Lower lobe of right lung (tissue), 2 donors: ENCODE results near the gene PTPRG. TPM values are rescaled to one million over a fixed set of nuclear protein-coding genes. Genes with fewer than 3 reads are reported as not detected.

Source experiments
- ATAC-seq, 2 donors: fragments of 200-7000 bp; cut with Tn5 transposase; one replicate each; pipeline ENCODE4 v1.9.1; 2020 to 2022; ENCODE audit warnings: mild to moderate bottlenecking in 2 of 2, moderate library complexity in 2 of 2
- DNase-seq: peaks from one replicate; pipeline ENCODE4 v3.0.0-alpha.2; 2020
- H3K27ac ChIP-seq: fragments of 200-600 bp; one replicate; pipeline ENCODE4 v1.8.0; 2022
- H3K27me3 ChIP-seq: fragments of 200-600 bp; one replicate; pipeline ENCODE4 v1.8.0; 2022; ENCODE audit warnings: low read depth
- H3K36me3 ChIP-seq: fragments of 200-600 bp; one replicate; pipeline ENCODE4 v1.8.0; 2022; ENCODE audit warnings: mild to moderate bottlenecking
- H3K4me1 ChIP-seq: fragments of 200-600 bp; one replicate; pipeline ENCODE4 v1.8.0; 2022
- H3K4me3 ChIP-seq: fragments of 200-600 bp; one replicate; pipeline ENCODE4 v1.8.0; 2022; ENCODE audit warnings: mild to moderate bottlenecking
- H3K9me3 ChIP-seq: fragments of 200-600 bp; one replicate; pipeline ENCODE4 v1.8.0; 2022
- intact Hi-C: fragments of 100-400 bp; cut with DNase I; formaldehyde crosslinking; loops from one replicate; pipeline ENCODE4 v1.11.0; 2022
- total RNA-seq: library from RNA; stranded (reverse); fragmentation: NEBNext Ultra II Directional; extraction: Animal tissue kit (Norgen Biotek cat#: 25700); gene quantifications from one replicate; pipeline ENCODE4 v1.2.1, GENCODE V29; 2021
- TF ChIP-seq, protein P1 (sequence below): fragments of 200-600 bp; IDR thresholded peaks from one replicate; pipeline ENCODE4 v1.8.0; 2022; ENCODE audit warnings: antibody characterized with exemption, mild to moderate bottlenecking
- donor health status: DM: no; HTN: yes; CAD: no; lungs with severe emphysema.

PTPRG gene
- total RNA-seq, 1 donor from 2014 or later = 67.6 TPM

- Histone ChIP-seq H3K27me3 (no peaks in the 10 kb centered on the region), H3K4me3 (no peak overlapping the region)
- ATAC-seq = no peak
Measured at GRCh38 chr3:61617651-61618050, 56.3 kb downstream of the PTPRG start.

GRCh38 chr3:61618231-61618630 is 56.9 kb downstream of the PTPRG start:
- ATAC-seq (no peak), DNase-seq (no peak)
- no peak overlapping the region for H3K4me3 ChIP-seq
- no peaks in the 10 kb centered on the region for H3K27me3 ChIP-seq
- H3K4me1 ChIP-seq = peaks cover 14% of the 10 kb centered on the region
- no peak overlapping the region for H3K27ac ChIP-seq
- no peaks in the 10 kb centered on the region for H3K9me3 ChIP-seq
- TF ChIP-seq, protein P1, sequence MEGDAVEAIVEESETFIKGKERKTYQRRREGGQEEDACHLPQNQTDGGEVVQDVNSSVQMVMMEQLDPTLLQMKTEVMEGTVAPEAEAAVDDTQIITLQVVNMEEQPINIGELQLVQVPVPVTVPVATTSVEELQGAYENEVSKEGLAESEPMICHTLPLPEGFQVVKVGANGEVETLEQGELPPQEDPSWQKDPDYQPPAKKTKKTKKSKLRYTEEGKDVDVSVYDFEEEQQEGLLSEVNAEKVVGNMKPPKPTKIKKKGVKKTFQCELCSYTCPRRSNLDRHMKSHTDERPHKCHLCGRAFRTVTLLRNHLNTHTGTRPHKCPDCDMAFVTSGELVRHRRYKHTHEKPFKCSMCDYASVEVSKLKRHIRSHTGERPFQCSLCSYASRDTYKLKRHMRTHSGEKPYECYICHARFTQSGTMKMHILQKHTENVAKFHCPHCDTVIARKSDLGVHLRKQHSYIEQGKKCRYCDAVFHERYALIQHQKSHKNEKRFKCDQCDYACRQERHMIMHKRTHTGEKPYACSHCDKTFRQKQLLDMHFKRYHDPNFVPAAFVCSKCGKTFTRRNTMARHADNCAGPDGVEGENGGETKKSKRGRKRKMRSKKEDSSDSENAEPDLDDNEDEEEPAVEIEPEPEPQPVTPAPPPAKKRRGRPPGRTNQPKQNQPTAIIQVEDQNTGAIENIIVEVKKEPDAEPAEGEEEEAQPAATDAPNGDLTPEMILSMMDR = no peak
- intact Hi-C loops = no loop called here
- no peaks in the 10 kb centered on the region for H3K36me3 ChIP-seq

More at GRCh38 chr3:61617651-61618050, 56.3 kb downstream of the PTPRG start:
- Histone ChIP-seq H3K9me3 (no peaks in the 10 kb centered on the region), H3K4me1 (peaks cover 14% of the 10 kb centered on the region), H3K36me3 (no peaks in the 10 kb centered on the region), H3K27ac (no peak overlapping the region)
- TF ChIP-seq, protein P1 = no peak
- intact Hi-C loops = no loop called here
- no peak for DNase-seq

DNA sequence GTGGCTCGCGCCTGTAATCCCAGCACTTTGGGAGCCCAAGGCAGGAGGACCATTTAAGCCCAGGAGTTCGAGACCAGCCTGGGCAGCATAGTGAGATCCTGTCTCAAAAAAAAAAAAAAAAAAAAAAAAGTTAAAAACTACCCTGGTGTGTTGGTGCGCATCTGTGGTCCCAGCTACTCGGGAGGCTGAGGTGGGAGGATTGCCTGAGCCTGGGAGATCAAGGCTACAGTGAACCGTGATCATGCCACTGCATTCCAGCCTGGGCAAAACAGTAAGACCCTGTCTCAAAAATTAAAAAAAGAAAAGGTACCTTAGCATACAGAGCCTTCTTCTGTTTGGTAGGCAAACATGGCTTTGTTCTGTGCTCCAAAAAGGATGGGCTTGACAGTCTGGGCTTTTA is 57.5 kb downstream of the PTPRG start:
- H3K4me1 ChIP-seq = peaks cover 14% of the 10 kb centered on the region
- no peak overlapping the region for H3K4me3 ChIP-seq
- H3K9me3 ChIP-seq = no peaks in the 10 kb centered on the region
- DNase-seq = no peak
- TF ChIP-seq, protein P1 = no peak
- no peaks in the 10 kb centered on the region for H3K27me3 ChIP-seq
- intact Hi-C loops = no loop called here
- ATAC-seq = no peak
- H3K27ac ChIP-seq = no peak overlapping the region
- no peaks in the 10 kb centered on the region for H3K36me3 ChIP-seq

- Histone ChIP-seq H3K4me3 (no peak overlapping the region), H3K27ac (no peak overlapping the region), H3K27me3 (no peaks in the 10 kb centered on the region), H3K9me3 (no peaks in the 10 kb centered on the region), H3K36me3 (no peaks in the 10 kb centered on the region), H3K4me1 (peaks cover 14% of the 10 kb centered on the region)
- intact Hi-C loops = no loop called here
- DNase-seq (no peak), ATAC-seq (no peak)
- TF ChIP-seq, protein P1 = no peak
Measured at GRCh38 chr3:61620073-61620472, 58.7 kb downstream of the PTPRG start.

GRCh38 chr3:61624300-61624699 is 62.9 kb downstream of the PTPRG start:
- Histone ChIP-seq H3K36me3 (no peaks in the 10 kb centered on the region), H3K27me3 (no peaks in the 10 kb centered on the region), H3K4me3 (no peak overlapping the region), H3K9me3 (no peaks in the 10 kb centered on the region), H3K27ac (no peak overlapping the region), H3K4me1 (peaks cover 22% of the 10 kb centered on the region)
- no peak for DNase-seq
- TF ChIP-seq, protein P1 = no peak
- intact Hi-C loops = no loop called here
- no peak for ATAC-seq

DNA sequence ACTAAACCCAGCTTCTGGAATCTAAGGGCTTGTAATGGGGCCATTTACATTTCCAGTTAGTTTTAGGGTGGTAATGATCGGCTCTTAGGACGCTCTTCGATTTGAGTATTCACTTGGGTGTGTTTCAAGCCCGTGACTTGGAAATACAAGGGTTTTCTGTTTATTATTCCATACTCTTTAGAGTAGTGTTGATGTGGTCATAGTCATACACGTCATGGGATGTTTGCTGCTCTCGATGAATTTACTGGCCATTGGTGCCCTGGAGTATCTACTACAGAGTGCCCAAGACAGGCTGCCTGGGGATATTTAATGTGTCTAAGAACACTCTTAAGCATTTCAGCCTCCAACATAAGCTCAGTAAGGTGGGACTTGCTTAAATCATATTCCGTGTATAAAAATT is 64.1 kb downstream of the PTPRG start:
- Histone ChIP-seq H3K4me3 (no peak overlapping the region), H3K36me3 (no peaks in the 10 kb centered on the region), H3K9me3 (no peaks in the 10 kb centered on the region), H3K27ac (no peak overlapping the region), H3K27me3 (no peaks in the 10 kb centered on the region), H3K4me1 (peaks cover 33% of the 10 kb centered on the region)
- no peak for ATAC-seq
- TF ChIP-seq, protein P1 = no peak
- no peak for DNase-seq
- intact Hi-C loops = no loop called here
